GM18858 (cell line): ENCODE data around the gene ZSCAN26.
"Not testable (repeated sequence)": the region's sequence is repeated elsewhere in the genome, so short reads cannot be mapped to it uniquely, and the experiment has no call there.

Source experiments
- ATAC-seq: cut with Tn5 transposase; IDR thresholded peaks from one replicate; pipeline ENCODE4 v1.9.1; 2021; ENCODE audit not compliant: unreplicated experiment

The ZSCAN26 gene

DNA sequence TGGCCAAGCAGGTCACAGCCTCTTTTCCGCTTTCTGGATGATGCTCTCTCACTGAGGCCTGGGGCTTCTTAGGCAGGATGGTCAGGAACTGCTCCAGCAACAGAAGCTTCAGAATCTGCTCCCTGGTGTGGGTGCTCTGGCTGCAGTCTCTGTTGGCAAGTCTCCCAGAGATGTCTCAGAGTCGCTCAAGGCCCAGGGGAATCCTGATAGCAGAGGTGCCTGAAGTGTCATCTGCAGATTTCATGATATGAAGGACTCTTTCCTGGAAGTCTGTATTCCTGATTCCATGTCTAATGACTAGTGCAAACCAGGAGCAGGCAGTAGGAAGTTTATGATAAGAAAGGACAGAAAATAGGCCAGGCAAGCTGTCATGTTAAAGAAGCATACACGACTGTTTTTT lies 48.7 kb downstream of the ZSCAN26 start:
- ATAC-seq, result no peak

DNA sequence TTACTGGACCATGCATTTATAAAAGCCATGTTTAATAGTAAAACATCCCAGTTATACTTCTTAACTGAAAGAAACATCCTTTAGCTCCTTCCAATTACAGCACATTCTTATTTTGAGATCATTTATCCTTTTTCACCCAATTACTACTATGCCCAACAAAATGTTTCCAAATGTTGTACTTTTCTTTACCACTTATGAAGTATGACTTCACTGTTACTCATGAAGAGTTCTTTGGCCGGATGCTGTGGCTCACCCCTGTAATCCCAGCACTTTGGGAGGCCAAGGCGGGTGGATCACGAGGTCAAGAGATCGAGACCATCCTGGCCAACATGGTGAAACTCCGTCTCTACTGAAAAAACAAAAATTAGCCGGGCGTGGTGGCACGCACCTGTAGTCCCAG lies 50.9 kb downstream of the ZSCAN26 start:
- ATAC-seq, result not testable (repeated sequence)

DNA sequence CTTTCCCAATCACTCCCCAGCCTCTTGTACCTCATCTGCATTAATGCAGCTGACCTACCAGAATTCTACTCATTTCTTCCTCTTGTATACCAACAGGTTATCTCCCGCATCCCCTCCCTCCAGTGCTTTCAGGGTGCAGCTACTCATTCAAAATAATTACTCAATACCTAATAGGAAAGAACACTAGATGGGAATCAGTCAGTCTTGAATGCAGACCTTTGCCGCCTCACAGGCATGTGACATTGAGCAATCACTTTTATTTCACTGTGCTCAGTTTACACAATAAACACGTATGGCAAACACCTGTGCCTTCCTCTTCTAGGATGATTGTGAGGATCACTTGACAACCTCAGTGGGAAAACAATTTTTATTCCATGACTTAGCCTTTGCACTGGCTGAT lies 55.7 kb downstream of the ZSCAN26 start:
- no peak for ATAC-seq

DNA sequence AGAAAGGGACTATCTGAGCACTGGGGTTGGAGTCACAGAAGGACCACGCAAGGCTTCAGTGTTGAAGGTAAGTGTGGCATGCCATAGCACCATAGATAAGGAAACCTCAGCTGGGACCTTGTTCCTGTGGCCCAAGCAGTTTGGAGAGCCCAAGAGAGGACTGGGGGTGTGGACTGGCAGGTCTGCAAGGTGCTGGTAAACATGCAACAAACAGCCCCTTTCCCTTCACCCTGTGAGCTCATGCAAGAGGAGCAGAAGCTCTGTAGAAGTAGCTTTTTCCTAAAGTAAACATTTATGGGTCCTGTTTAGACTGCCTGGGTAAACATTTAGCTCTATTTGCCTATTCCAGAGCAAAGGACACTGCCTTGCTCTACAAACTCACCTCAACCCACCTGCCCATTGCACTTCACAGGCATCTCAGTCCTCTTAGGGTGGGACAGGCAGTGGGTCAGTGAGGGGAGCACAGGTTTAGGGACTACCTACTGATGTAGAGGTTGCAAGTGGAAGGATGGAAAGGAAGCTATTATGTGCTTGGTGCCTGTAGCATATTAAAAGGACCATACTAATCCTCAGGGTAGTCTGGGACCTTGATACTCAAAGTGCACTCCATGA lies 57.0 kb downstream of the ZSCAN26 start:
- ATAC-seq, result no peak

DNA sequence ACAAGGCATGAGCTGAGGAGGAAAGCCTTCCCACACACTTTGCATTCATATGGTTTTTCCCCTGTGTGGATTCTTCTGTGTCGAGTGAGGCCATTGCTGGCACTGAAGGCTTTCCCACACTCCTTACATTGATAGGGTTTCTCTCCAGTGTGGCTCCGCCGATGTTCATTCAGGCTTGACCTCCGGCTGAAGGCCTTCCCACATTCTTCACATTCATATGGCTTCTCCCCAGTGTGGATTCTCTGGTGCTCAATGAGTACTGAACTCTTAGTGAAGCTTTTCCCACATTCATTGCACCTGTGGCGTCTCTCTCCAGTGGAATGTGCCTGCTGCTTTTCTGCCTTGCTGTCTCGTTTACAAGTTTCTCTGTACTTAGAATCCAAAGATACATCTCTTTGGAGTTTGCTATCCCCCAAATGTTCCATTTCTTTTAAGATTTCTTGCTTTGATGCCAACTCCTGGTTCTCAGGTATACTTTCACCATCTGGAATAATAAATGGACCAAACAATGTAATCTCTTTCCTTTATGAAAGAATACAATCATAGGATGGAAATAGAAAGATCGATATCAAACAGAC lies 59.5 kb downstream of the ZSCAN26 start:
- no peak for ATAC-seq
